HCT116 (cell line): ENCODE measurements around the gene UGDH.

Experiments
- CTCF ChIP-seq, 3 experiments: fragments of 200-600 bp in 1 of 3; sonication (generic) in 1 of 3; IDR thresholded peaks in 2 of 3; conservative IDR thresholded peaks in 1 of 3; 2 replicates each; pipeline ENCODE4 v1.5.1; 2012 to 2017; ENCODE audit warnings: low read depth in 2 of 3, low read length in 2 of 3, antibody characterized with exemption in 1 of 3, borderline replicate concordance in 1 of 3, control low read depth in 1 of 3, mild to moderate bottlenecking in 1 of 3, mixed read lengths in 1 of 3, mixed run types in 1 of 3, moderate library complexity in 1 of 3; ENCODE audit not compliant: insufficient read depth in 1 of 3
- POLR2A ChIP-seq: IDR thresholded peaks from 2 replicates; pipeline ENCODE4 v1.7.0; 2011; ENCODE audit warnings: borderline replicate concordance; ENCODE audit not compliant: insufficient read depth, insufficient read length; ENCODE audit errors: extremely low read depth
- RAD21 ChIP-seq: IDR thresholded peaks from 2 replicates; pipeline ENCODE4 v1.6.1; 2012; ENCODE audit warnings: low read depth, mild to moderate bottlenecking
- TCF7L2 ChIP-seq: IDR thresholded peaks from 2 replicates; pipeline ENCODE4 v1.7.0; 2011; ENCODE audit warnings: borderline replicate concordance, inconsistent platforms; ENCODE audit not compliant: insufficient read depth, insufficient read length; ENCODE audit errors: extremely low read depth

GRCh38 chr4:39528061-39528465 is 824 bp upstream of the UGDH start:
- no peak for TF ChIP-seq TCF7L2
- TF ChIP-seq RAD21: no peak; the same call in 1 of the 2 replicates
- TF ChIP-seq CTCF (IDR thresholded peaks at IDR 0.05 in 2 of 3, conservative IDR thresholded peaks at IDR 0.05 in 1 of 3; ENCODE audit: borderline replicate concordance in 1 of 3, insufficient read depth in 1 of 3, low read depth in 2 of 3, low read length in 2 of 3): no peak
- TF ChIP-seq POLR2A: no peak
